OCI-LY1 (cell line): ENCODE results near the gene NCF2.

Source experiments
- CTCF ChIP-seq: fragments of 200-600 bp; sonication (generic), shearing (Covaris generic); IDR thresholded peaks from 2 replicates; pipeline ENCODE4 v1.5.1; 2017; ENCODE audit warnings: mild to moderate bottlenecking, antibody characterized with exemption, low read length, moderate library complexity, mixed read lengths
- EZH2 ChIP-seq: fragments of 200-600 bp; sonication (generic), shearing (Covaris generic); IDR thresholded peaks from 2 replicates; pipeline ENCODE4 v1.8.0; 2017; ENCODE audit warnings: borderline replicate concordance, mixed run types, mild to moderate bottlenecking, antibody characterized with exemption, low read length, moderate library complexity, mixed read lengths

- TF ChIP-seq CTCF (no peak), EZH2 (no peak)
Observed at GRCh38 chr1:183634429-183635065, 44.3 kb upstream of the NCF2 start.
